WI38 (cell line): ENCODE data around the gene OR7D4.
"Not testable (repeated sequence)": the region's sequence is repeated elsewhere in the genome, so short reads cannot be mapped to it uniquely, and the experiment has no call there.

Source experiments
- H3K4me3 ChIP-seq: 2 replicates; pipeline ENCODE4 v1.5.1; 2011; ENCODE audit warnings: low read depth, mild to moderate bottlenecking, control low read depth, low read length
- CTCF ChIP-seq: IDR thresholded peaks from 2 replicates; pipeline ENCODE4 v1.5.1; 2012; ENCODE audit warnings: low read depth, mild to moderate bottlenecking, control low read depth, low read length

OR7D4 gene

GRCh38 chr19:9219489-9219888, at the start of gene OR7D4:
Gene OR7D4, minus strand, starts transcription at chr19:9219589. Its CDS starts 4,752 bp downstream, at chr19:9214837.
- H3K4me3 ChIP-seq: no peak within 1 kb of the TSS
- TF ChIP-seq CTCF: no peak

- no peak for TF ChIP-seq CTCF
- H3K4me3 ChIP-seq: no peak overlapping the region
These were observed 31.8 kb upstream of the OR7D4 start for GRCh38 chr19:9251236-9251635.

GRCh38 chr19:9250630-9251029, 31.2 kb upstream of the OR7D4 start, which contains the start of gene OR7E24:
Gene OR7E24, plus strand, starts transcription at chr19:9250930. Its CDS starts 114 bp downstream, at chr19:9251044.
- no peak for TF ChIP-seq CTCF
- no peak within 1 kb of the TSS for H3K4me3 ChIP-seq

- TF ChIP-seq CTCF: peak; percentile 96
- H3K4me3 ChIP-seq: 0 out of 2 replicates have a peak overlapping the region, but pooled peaks have one; percentile 27
These were observed 13.8 kb downstream of the OR7D4 start for GRCh38 chr19:9205501-9206113.

GRCh38 chr19:9198044-9198443, 21.3 kb downstream of the OR7D4 start:
- not testable (repeated sequence) for H3K4me3 ChIP-seq

- no peak for TF ChIP-seq CTCF
- no peak overlapping the region for H3K4me3 ChIP-seq
These were observed 29.9 kb downstream of the OR7D4 start for GRCh38 chr19:9189535-9189934.

- H3K4me3 ChIP-seq: no peak overlapping the region
- no peak for TF ChIP-seq CTCF
These were observed 32.2 kb downstream of the OR7D4 start for GRCh38 chr19:9187191-9187590.

- no peak for TF ChIP-seq CTCF
- no peak overlapping the region for H3K4me3 ChIP-seq
These were observed 36.4 kb downstream of the OR7D4 start for GRCh38 chr19:9183000-9183399.
